ENCODE measurements around the gene ELMOD2.

Gene ELMOD2

DNA sequence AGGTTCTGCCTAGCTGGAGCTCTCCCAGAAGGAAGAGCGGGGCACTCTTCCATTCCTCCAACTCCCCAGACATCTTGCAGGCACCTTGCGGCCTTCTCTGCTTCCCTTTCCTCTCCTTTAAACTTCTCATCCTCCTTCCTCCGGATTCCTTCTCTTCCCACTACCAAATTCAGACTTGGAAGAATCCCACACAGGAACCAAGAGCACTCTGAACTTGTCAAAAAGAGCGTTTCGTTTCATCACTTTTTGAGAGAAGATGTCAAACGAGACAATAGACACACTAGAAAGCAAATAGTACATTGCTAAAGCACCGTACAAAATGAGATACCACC lies 45.3 kb downstream of the ELMOD2 start:
- H3K9me3 ChIP-seq (ENCODE audit: insufficient read depth, low read length, severe bottlenecking) = no peaks in the 10 kb centered on the region
- no peaks in the 10 kb centered on the region for H3K36me3 ChIP-seq (ENCODE audit: insufficient read depth, low read length)
- no peak overlapping the region for H2AFZ ChIP-seq (ENCODE audit: low read depth, low read length)
- H3K27ac ChIP-seq (ENCODE audit: low read length) = no peak overlapping the region
- no peak overlapping the region for H3K4me3 ChIP-seq (ENCODE audit: low read depth in 1 of 2, low read length in 2 of 2)
- H3K4me2 ChIP-seq (ENCODE audit: insufficient read depth, low read length) = no peak overlapping the region
- no peaks in the 10 kb centered on the region for H4K20me1 ChIP-seq (ENCODE audit: insufficient read depth, low read length)
- H3K9ac ChIP-seq (ENCODE audit: low read depth, low read length) = no peak overlapping the region
- no peaks in the 10 kb centered on the region for H3K4me1 ChIP-seq (ENCODE audit: insufficient read depth, low read length)
- ATAC-seq (ENCODE audit: insufficient read depth, low read depth) = no peak
- H3K79me2 ChIP-seq (ENCODE audit: insufficient read depth, low read length) = no peaks in the 10 kb centered on the region
- TF ChIP-seq, protein P1, sequence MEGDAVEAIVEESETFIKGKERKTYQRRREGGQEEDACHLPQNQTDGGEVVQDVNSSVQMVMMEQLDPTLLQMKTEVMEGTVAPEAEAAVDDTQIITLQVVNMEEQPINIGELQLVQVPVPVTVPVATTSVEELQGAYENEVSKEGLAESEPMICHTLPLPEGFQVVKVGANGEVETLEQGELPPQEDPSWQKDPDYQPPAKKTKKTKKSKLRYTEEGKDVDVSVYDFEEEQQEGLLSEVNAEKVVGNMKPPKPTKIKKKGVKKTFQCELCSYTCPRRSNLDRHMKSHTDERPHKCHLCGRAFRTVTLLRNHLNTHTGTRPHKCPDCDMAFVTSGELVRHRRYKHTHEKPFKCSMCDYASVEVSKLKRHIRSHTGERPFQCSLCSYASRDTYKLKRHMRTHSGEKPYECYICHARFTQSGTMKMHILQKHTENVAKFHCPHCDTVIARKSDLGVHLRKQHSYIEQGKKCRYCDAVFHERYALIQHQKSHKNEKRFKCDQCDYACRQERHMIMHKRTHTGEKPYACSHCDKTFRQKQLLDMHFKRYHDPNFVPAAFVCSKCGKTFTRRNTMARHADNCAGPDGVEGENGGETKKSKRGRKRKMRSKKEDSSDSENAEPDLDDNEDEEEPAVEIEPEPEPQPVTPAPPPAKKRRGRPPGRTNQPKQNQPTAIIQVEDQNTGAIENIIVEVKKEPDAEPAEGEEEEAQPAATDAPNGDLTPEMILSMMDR (IDR thresholded peaks at IDR 0.05; ENCODE audit: borderline replicate concordance, extremely low read depth, low read length, poor library complexity, severe bottlenecking) = no peak
- TF ChIP-seq EZH2 (IDR thresholded peaks at IDR 0.05; ENCODE audit: borderline replicate concordance, low read depth, low read length, severe bottlenecking) = no peak
- DNase-seq = no peak
- H3K27me3 ChIP-seq (ENCODE audit: insufficient read depth, low read length, poor library complexity) = no peaks in the 10 kb centered on the region

DNA sequence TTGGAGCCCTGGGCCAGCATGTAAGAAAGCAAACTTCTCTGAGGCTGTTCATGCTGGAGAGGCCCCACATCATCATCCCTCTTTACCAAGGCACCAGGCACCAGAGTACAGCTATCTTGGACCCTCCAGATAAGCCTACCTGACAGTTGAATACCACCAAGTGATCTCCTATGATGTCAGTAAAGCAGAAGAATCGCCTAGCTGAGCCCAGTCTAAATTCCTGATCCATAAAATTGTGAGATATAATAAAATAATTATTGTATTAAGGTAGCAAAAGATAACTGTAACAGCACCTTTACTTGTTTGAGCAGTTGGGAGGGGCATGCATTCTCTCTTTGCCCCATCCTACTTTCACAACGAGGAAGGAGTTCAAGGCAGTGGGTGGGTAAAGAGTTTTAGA lies 47.7 kb downstream of the ELMOD2 start:
- H3K9me3 ChIP-seq (ENCODE audit: insufficient read depth, low read length, severe bottlenecking) = no peaks in the 10 kb centered on the region
- H3K79me2 ChIP-seq (ENCODE audit: insufficient read depth, low read length) = no peaks in the 10 kb centered on the region
- H4K20me1 ChIP-seq (ENCODE audit: insufficient read depth, low read length) = no peaks in the 10 kb centered on the region
- H3K4me3 ChIP-seq (ENCODE audit: low read depth in 1 of 2, low read length in 2 of 2) = no peak overlapping the region
- ATAC-seq (ENCODE audit: insufficient read depth, low read depth) = no peak
- TF ChIP-seq, protein P1 (IDR thresholded peaks at IDR 0.05; ENCODE audit: borderline replicate concordance, extremely low read depth, low read length, poor library complexity, severe bottlenecking) = no peak
- no peak for TF ChIP-seq EZH2 (IDR thresholded peaks at IDR 0.05; ENCODE audit: borderline replicate concordance, low read depth, low read length, severe bottlenecking)
- DNase-seq = no peak
- no peaks in the 10 kb centered on the region for H3K36me3 ChIP-seq (ENCODE audit: insufficient read depth, low read length)
- no peak overlapping the region for H2AFZ ChIP-seq (ENCODE audit: low read depth, low read length)
- peaks cover 4% of the 10 kb centered on the region for H3K27me3 ChIP-seq (ENCODE audit: insufficient read depth, low read length, poor library complexity)
- no peak overlapping the region for H3K4me2 ChIP-seq (ENCODE audit: insufficient read depth, low read length)
- no peak overlapping the region for H3K27ac ChIP-seq (ENCODE audit: low read length)
- no peak overlapping the region for H3K9ac ChIP-seq (ENCODE audit: low read depth, low read length)
- H3K4me1 ChIP-seq (ENCODE audit: insufficient read depth, low read length) = no peaks in the 10 kb centered on the region

DNA sequence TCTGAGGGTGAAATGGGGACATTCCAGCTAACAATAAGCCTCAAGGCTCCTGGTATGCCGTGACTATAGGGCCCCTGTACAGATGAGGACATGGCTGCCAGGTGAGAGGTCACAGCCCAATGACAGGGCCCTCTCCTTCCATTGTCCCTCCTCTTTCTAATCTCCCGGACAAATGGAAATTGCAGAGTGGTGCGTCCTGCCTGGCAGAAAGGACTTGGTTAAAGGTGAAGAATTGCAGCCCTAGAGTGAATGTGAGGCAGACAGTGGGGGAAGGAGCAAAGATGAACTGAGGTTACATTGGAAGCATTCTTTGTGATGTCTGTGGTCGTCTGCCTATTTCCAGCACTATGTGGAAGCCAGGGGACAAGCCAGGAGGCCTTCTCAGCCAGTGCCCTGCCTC lies 51.5 kb downstream of the ELMOD2 start:
- Histone ChIP-seq H4K20me1 (ENCODE audit: insufficient read depth, low read length) (no peaks in the 10 kb centered on the region), H3K9ac (ENCODE audit: low read depth, low read length) (no peak overlapping the region), H2AFZ (ENCODE audit: low read depth, low read length) (no peak overlapping the region), H3K79me2 (ENCODE audit: insufficient read depth, low read length) (no peaks in the 10 kb centered on the region), H3K4me3 (ENCODE audit: low read depth in 1 of 2, low read length in 2 of 2) (no peak overlapping the region), H3K4me2 (ENCODE audit: insufficient read depth, low read length) (no peak overlapping the region), H3K9me3 (ENCODE audit: insufficient read depth, low read length, severe bottlenecking) (no peaks in the 10 kb centered on the region), H3K27me3 (ENCODE audit: insufficient read depth, low read length, poor library complexity) (peaks cover 4% of the 10 kb centered on the region), H3K36me3 (ENCODE audit: insufficient read depth, low read length) (no peaks in the 10 kb centered on the region), H3K27ac (ENCODE audit: low read length) (no peak overlapping the region), H3K4me1 (ENCODE audit: insufficient read depth, low read length) (no peaks in the 10 kb centered on the region)
- DNase-seq (no peak), ATAC-seq (ENCODE audit: insufficient read depth, low read depth) (no peak)
- TF ChIP-seq EZH2 (IDR thresholded peaks at IDR 0.05; ENCODE audit: borderline replicate concordance, low read depth, low read length, severe bottlenecking) = no peak
- TF ChIP-seq, protein P1 (IDR thresholded peaks at IDR 0.05; ENCODE audit: borderline replicate concordance, extremely low read depth, low read length, poor library complexity, severe bottlenecking) = no peak

DNA sequence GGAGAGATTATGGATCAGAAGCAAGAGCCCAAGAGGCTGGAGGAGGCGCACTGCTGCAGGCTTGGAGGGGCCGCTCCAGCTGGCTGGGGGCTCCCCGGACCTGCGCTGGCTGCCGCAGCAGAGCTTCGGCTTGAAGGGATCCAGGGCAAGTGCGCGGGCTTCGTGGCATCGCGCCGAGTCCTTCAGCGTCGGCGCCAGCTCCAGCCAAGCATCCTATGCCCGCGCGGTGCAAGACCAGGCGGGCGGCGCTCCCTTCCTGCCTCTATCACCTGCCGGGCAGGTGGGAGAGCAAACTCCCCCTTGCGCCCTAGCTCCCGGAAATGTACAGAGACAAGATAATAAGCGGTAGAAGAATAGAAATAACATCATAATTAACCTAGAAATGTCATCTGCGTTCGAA lies 55.3 kb downstream of the ELMOD2 start:
- Histone ChIP-seq H3K9me3 (ENCODE audit: insufficient read depth, low read length, severe bottlenecking) (no peaks in the 10 kb centered on the region), H3K79me2 (ENCODE audit: insufficient read depth, low read length) (no peaks in the 10 kb centered on the region), H3K4me1 (ENCODE audit: insufficient read depth, low read length) (no peaks in the 10 kb centered on the region), H3K9ac (ENCODE audit: low read depth, low read length) (no peak overlapping the region), H2AFZ (ENCODE audit: low read depth, low read length) (no peak overlapping the region), H3K4me2 (ENCODE audit: insufficient read depth, low read length) (no peak overlapping the region), H3K36me3 (ENCODE audit: insufficient read depth, low read length) (no peaks in the 10 kb centered on the region), H3K4me3 (ENCODE audit: low read depth in 1 of 2, low read length in 2 of 2) (no peak overlapping the region), H4K20me1 (ENCODE audit: insufficient read depth, low read length) (no peaks in the 10 kb centered on the region), H3K27me3 (ENCODE audit: insufficient read depth, low read length, poor library complexity) (peaks cover 4% of the 10 kb centered on the region), H3K27ac (ENCODE audit: low read length) (no peak overlapping the region)
- TF ChIP-seq, protein P1 (IDR thresholded peaks at IDR 0.05; ENCODE audit: borderline replicate concordance, extremely low read depth, low read length, poor library complexity, severe bottlenecking) = no peak
- TF ChIP-seq EZH2 (IDR thresholded peaks at IDR 0.05; ENCODE audit: borderline replicate concordance, low read depth, low read length, severe bottlenecking) = no peak
- ATAC-seq (ENCODE audit: insufficient read depth, low read depth) (no peak), DNase-seq (no peak)

Data from DND-41 (cell line).